ENCODE measurements around the gene HTR3C. TPM values are rescaled to one million over a fixed set of nuclear protein-coding genes. Genes with fewer than 3 reads are reported as not detected.

The HTR3C gene
- total RNA-seq, 1 donor from 2014 or later = not detected

DNA sequence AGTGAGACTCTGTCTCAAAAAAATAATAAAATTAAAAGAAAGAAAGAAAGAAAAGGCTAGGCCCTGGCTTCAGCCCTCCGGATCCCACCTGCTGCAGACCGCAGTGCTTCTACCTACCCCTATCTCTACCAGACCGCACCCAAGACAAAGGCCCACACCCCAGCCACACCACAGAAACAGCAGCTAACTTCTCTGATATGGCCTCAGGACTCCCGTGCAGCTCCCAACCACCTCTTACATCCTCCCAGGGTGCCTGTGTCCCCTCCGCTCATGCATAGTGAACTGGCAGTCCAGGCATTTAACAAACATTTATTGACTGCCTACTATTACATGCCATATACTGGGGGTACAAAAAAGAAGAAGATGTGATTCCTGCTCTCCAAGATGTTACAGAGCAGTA is 6.9 kb upstream of the HTR3C start:
- no peaks in the 10 kb centered on the region for H3K36me3 Mint-ChIP-seq (ENCODE audit: low read depth)
- DNase-seq = no peak
- intact Hi-C loops (cut with micrococcal nuclease) = no loop called here
- no peak for ATAC-seq (ENCODE audit: low read depth)
- no peaks in the 10 kb centered on the region for H3K9me3 Mint-ChIP-seq
- no peak overlapping the region for H3K4me3 Mint-ChIP-seq
- CTCF ChIA-PET = no interaction called here
- H3K4me1 Mint-ChIP-seq = no peaks in the 10 kb centered on the region
- TF ChIP-seq, protein P1, sequence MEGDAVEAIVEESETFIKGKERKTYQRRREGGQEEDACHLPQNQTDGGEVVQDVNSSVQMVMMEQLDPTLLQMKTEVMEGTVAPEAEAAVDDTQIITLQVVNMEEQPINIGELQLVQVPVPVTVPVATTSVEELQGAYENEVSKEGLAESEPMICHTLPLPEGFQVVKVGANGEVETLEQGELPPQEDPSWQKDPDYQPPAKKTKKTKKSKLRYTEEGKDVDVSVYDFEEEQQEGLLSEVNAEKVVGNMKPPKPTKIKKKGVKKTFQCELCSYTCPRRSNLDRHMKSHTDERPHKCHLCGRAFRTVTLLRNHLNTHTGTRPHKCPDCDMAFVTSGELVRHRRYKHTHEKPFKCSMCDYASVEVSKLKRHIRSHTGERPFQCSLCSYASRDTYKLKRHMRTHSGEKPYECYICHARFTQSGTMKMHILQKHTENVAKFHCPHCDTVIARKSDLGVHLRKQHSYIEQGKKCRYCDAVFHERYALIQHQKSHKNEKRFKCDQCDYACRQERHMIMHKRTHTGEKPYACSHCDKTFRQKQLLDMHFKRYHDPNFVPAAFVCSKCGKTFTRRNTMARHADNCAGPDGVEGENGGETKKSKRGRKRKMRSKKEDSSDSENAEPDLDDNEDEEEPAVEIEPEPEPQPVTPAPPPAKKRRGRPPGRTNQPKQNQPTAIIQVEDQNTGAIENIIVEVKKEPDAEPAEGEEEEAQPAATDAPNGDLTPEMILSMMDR (IDR thresholded peaks at IDR 0.05) = no peak
- peaks cover 7% of the 10 kb centered on the region for H3K27me3 Mint-ChIP-seq
- H3K27ac Mint-ChIP-seq = no peak overlapping the region
- POLR2A ChIA-PET = no interaction called here

DNA sequence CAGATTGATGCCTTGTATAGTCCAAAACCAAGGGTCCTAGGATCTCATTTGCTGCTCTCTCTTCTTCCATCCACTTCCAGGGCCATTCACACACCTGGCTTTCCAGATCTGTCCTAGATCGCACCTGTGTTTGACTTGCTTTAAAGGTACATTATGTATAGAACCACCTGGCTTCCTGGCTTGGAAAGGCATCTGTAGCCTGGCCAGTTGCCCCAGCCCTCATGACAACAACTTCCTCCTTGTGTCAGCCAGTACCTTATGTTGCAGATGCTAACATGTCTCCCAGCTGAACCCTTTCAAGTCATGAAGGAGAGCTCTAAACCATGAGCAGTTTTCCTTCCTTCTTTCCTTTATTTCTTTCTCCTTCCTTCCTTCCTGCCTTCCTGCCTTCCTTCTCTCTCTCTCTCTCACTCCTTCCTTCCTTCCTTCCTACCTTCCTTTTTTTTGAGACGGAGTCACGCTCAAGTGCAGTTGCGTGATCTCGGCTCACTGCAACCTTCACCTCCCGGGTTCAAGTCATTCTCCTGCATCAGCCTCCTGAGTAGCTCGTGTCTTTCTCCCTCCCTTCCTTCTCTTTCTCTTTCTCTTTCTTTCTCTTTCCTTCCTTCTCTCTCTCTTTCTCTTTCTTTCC is 2.5 kb upstream of the HTR3C start:
- Mint-ChIP-seq H3K4me1 (no peaks in the 10 kb centered on the region), H3K27me3 (peaks cover 7% of the 10 kb centered on the region), H3K4me3 (no peak overlapping the region), H3K27ac (no peak overlapping the region), H3K9me3 (no peaks in the 10 kb centered on the region), H3K36me3 (ENCODE audit: low read depth) (no peaks in the 10 kb centered on the region)
- DNase-seq (no peak), ATAC-seq (ENCODE audit: low read depth) (no peak)
- ChIA-PET CTCF (no interaction called here), POLR2A (no interaction called here)
- TF ChIP-seq, protein P1 (IDR thresholded peaks at IDR 0.05) = no peak
- intact Hi-C loops (cut with micrococcal nuclease) = no loop called here

DNA sequence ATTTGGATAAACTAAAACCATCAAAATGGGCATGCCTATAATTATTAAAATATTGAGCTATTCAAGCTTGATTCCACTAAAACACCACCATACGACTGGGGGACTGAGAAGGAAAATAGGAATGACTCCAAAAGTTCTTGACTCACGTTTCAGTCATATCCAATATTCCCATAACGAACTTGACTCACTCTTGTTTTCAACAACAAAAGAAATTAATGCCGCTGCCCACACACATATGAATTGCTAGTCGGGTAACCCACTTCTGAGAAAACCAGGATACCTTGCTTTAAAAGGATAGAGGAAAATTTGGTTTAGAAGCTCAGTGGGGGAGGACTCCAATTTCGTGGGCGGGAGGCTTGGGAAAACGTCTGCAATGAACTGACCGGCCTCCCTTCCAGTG is 5.2 kb downstream of the HTR3C start:
- ChIA-PET POLR2A (interaction anchor here (0.6 kb wide), 1 partner anchor 1471 kb away, joined by 3 read pairs; no protein-coding TSS in a partner anchor), CTCF (no interaction called here)
- TF ChIP-seq, protein P1 (IDR thresholded peaks at IDR 0.05) = no peak
- H3K27ac Mint-ChIP-seq = no peak overlapping the region
- no peak overlapping the region for H3K4me3 Mint-ChIP-seq
- H3K4me1 Mint-ChIP-seq = no peaks in the 10 kb centered on the region
- intact Hi-C loops (cut with micrococcal nuclease) = no loop called here
- no peak for DNase-seq
- H3K27me3 Mint-ChIP-seq = peaks cover 5% of the 10 kb centered on the region
- no peak for ATAC-seq (ENCODE audit: low read depth)
- H3K36me3 Mint-ChIP-seq (ENCODE audit: low read depth) = no peaks in the 10 kb centered on the region
- H3K9me3 Mint-ChIP-seq = no peaks in the 10 kb centered on the region

DNA sequence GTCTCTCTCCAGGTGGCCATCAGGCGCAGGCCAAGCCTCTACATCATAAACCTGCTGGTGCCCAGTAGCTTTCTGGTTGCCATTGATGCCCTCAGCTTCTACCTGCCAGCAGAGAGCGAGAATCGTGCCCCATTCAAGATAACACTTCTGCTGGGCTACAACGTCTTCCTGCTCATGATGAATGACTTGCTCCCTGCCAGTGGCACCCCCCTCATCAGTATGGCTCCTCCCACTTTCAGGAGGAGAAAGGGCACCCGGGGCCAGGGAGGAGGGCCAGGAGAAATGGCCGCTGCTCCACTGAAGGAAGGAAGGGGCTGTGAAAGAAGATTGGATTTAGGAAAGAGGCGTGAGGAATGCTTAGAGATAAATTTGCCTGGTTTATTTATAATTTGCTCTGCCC is 6.6 kb downstream of the HTR3C start:
- no peak overlapping the region for H3K4me3 Mint-ChIP-seq
- no peaks in the 10 kb centered on the region for H3K36me3 Mint-ChIP-seq (ENCODE audit: low read depth)
- peaks cover 7% of the 10 kb centered on the region for H3K27me3 Mint-ChIP-seq
- TF ChIP-seq, protein P1 (IDR thresholded peaks at IDR 0.05) = no peak
- POLR2A ChIA-PET = no interaction called here
- H3K4me1 Mint-ChIP-seq = no peaks in the 10 kb centered on the region
- DNase-seq (no peak), ATAC-seq (ENCODE audit: low read depth) (no peak)
- H3K9me3 Mint-ChIP-seq = no peaks in the 10 kb centered on the region
- intact Hi-C loops (cut with micrococcal nuclease) = no loop called here
- no peak overlapping the region for H3K27ac Mint-ChIP-seq
- CTCF ChIA-PET = no interaction called here

DNA sequence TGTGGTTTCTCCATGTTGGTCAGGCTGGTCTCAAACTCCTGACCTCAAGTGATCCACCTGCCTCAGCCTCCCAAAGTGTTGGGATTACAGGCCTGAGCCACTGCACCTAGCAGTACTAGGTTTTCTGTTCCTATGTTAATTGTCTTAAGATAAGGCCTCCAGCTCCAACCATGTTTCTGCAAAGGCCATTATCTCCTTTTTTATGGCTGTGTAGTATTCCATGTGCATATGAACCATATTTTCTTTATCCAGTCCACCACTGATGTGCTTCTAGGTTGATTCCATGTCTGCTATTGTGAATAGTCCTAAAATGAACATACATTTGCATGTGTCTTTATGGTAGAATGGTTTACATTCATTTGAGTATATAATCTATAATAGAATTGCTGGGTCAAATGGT is 9.8 kb downstream of the HTR3C start:
- ATAC-seq (ENCODE audit: low read depth) = no peak
- CTCF ChIA-PET = no interaction called here
- DNase-seq = no peak
- TF ChIP-seq, protein P1 (IDR thresholded peaks at IDR 0.05) = no peak
- no peaks in the 10 kb centered on the region for H3K9me3 Mint-ChIP-seq
- H3K27ac Mint-ChIP-seq = no peak overlapping the region
- H3K27me3 Mint-ChIP-seq = peaks cover 5% of the 10 kb centered on the region
- H3K36me3 Mint-ChIP-seq (ENCODE audit: low read depth) = no peaks in the 10 kb centered on the region
- H3K4me1 Mint-ChIP-seq = no peaks in the 10 kb centered on the region
- POLR2A ChIA-PET = no interaction called here
- no peak overlapping the region for H3K4me3 Mint-ChIP-seq
- intact Hi-C loops (cut with micrococcal nuclease) = no loop called here

Measured in activated B cell treated with CpG ODN at 0.5 μM for 24 hours (primary cell).